ENCODE measurements around the gene RNF152. TPM values are rescaled to one million over a fixed set of nuclear protein-coding genes. Genes with fewer than 3 reads are reported as not detected.

The RNF152 gene
- total and polyA plus RNA-seq, 2 of the 4 experiments (the other 2 are of a cell fraction) = 7.5 to 18.5 TPM

DNA sequence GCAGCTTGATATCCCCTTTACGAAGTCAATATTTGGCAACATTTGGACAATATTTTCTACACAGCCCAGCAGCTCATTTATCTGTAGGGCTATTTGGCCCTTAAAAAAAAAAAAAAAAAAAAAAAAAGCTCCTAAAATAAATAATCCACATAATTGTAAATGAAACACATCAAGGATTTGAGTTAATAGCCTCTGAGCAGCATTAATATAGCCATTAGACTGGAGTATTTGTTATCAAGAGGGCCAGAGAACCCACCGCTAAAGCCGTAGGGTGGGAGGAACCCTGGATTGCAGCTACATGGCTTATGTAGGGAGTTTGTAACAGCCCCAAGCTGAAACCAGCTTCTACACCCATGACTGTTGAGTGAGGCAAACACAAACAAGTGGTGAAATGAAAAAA lies 84.5 kb downstream of the RNF152 start:
- Histone ChIP-seq H3K9ac (ENCODE audit: low read depth, low read length) (no peak overlapping the region), H2BK5ac (ENCODE audit: low read depth, low read length, poor library complexity, severe bottlenecking) (no peak overlapping the region), H3K4me3 (ENCODE audit: insufficient read depth, low read depth, low read length) (no peak overlapping the region), H4K8ac (ENCODE audit: low read depth in 2 of 2, low read length in 2 of 2) (no peak overlapping the region), H3K4ac (ENCODE audit: low read depth, low read length) (no peak overlapping the region), H3K9me3 (ENCODE audit: control insufficient read depth, insufficient read depth, low read length) (no peaks in the 10 kb centered on the region), H3K56ac (ENCODE audit: extremely low read depth, insufficient read depth, low read length) (no peak overlapping the region), H4K20me1 (ENCODE audit: insufficient read depth, low read length) (no peaks in the 10 kb centered on the region), H3K27me3 (ENCODE audit: control insufficient read depth, insufficient read depth, low read length) (no peaks in the 10 kb centered on the region), H4K91ac (ENCODE audit: insufficient read depth, low read depth, low read length) (no peak overlapping the region), H2BK15ac (ENCODE audit: low read depth, low read length) (no peak overlapping the region), H2AK9ac (replicated peaks; ENCODE audit: low read depth, low read length, poor library complexity) (no peak overlapping the region), H3K14ac (replicated peaks; ENCODE audit: low read depth, low read length) (no peak overlapping the region), H2BK120ac (ENCODE audit: low read depth, low read length) (no peak overlapping the region), H3K4me1 (ENCODE audit: control insufficient read depth, insufficient read depth, low read length) (no peaks in the 10 kb centered on the region), H4K5ac (ENCODE audit: low read depth, low read length) (no peak overlapping the region), H2AFZ (replicated peaks; ENCODE audit: low read length, poor library complexity) (no peak overlapping the region), H3K9me1 (ENCODE audit: insufficient read depth, low read length) (no peaks in the 10 kb centered on the region; the same call in 1 of the 2 replicates), H2BK20ac (ENCODE audit: low read depth, low read length) (no peak overlapping the region), H3K36me3 (ENCODE audit: control insufficient read depth, insufficient read depth, low read length) (peaks cover 4% of the 10 kb centered on the region; the same call in 1 of the 2 replicates), H2AK5ac (ENCODE audit: low read depth, low read length) (no peak overlapping the region), H3K18ac (ENCODE audit: low read depth, low read length) (no peak overlapping the region), H3K4me2 (ENCODE audit: low read depth, low read length) (no peak overlapping the region), H3K79me1 (ENCODE audit: low read depth in 1 of 2, low read length in 2 of 2) (no peaks in the 10 kb centered on the region; a peak in 1 of 4 replicates), H3K23ac (ENCODE audit: low read depth, low read length) (no peak overlapping the region), H3K27ac (ENCODE audit: insufficient read depth, low read length) (no peak overlapping the region)
- no CpG with 5 or more reads among the region's 3 CpGs for WGBS, 2 experiments (ENCODE audit: extremely low coverage in 2 of 2, insufficient read length in 1 of 2)
- no peak for ATAC-seq (ENCODE audit: low read depth)
- TF ChIP-seq MAZ (IDR thresholded peaks at IDR 0.05; ENCODE audit: borderline replicate concordance, low read depth, low read length) = no peak
- no peak for TF ChIP-seq USF2 (IDR thresholded peaks at IDR 0.05; ENCODE audit: low read depth, low read length)
- TF ChIP-seq MXI1 (IDR thresholded peaks at IDR 0.05; ENCODE audit: borderline replicate concordance, low read depth, low read length) = no peak
- TF ChIP-seq RCOR1 (IDR thresholded peaks at IDR 0.05; ENCODE audit: insufficient replicate concordance, low read length) = no peak
- no peak for TF ChIP-seq FOS (IDR thresholded peaks at IDR 0.05; ENCODE audit: low read depth, low read length)
- TF ChIP-seq POLR2A (IDR thresholded peaks at IDR 0.05; ENCODE audit: low read depth, low read length) = no peak
- no peak for TF ChIP-seq RAD21 (IDR thresholded peaks at IDR 0.05; ENCODE audit: low read length)
- BruUV-seq (replicated peaks) = no TSS peak
- dilution Hi-C loops (cut with HindIII; ENCODE audit: low sequenced_read_pairs, unreplicated experiment) (no loop called here), in situ Hi-C loops (cut with MboI; ENCODE audit: low sequenced_read_pairs) (no loop called here), intact Hi-C loops (cut with micrococcal nuclease) (no loop called here)
- no peak for DNase-seq
- CTCF ChIA-PET = interaction anchor here (0.8 to 1.2 kb wide), 2 partner anchors 161 to 202 kb away, joined by 3 to 4 read pairs; no protein-coding TSS in a partner anchor
- POLR2A ChIA-PET (ENCODE audit: unreplicated experiment) = interaction anchor here (0.6 kb wide), 1 partner anchor 19 kb away, joined by 6 read pairs; no protein-coding TSS in a partner anchor

Measured in IMR-90 (cell line).